Body of pancreas (tissue), 4 donors: ENCODE measurements around the gene ADCK2. TPM values are rescaled to one million over a fixed set of nuclear protein-coding genes. Genes with fewer than 3 reads are reported as not detected.
"Not testable (repeated sequence)": the region's sequence is repeated elsewhere in the genome, so short reads cannot be mapped to it uniquely, and the experiment has no call there.

Source experiments
- ATAC-seq: fragments of 150-250 bp; one replicate; pipeline ENCODE4 v1.9.1; 2016
- DNase-seq, 4 donors: peaks; one replicate each; pipeline ENCODE4 v3.0.0-alpha.2; 2019
- H3K27ac ChIP-seq, 4 donors: fragments of 200-600 bp; sonication (generic); 1 replicate in 3 of 4; 2 replicates in 1 of 4; pipeline versions ENCODE4 v1.5.1 to v1.6.1; 2016 to 2019; ENCODE audit warnings: mild to moderate bottlenecking in 1 of 4, mixed read lengths in 1 of 4, moderate library complexity in 1 of 4
- H3K27me3 ChIP-seq, 2 donors: fragments of 200-600 bp; sonication (generic); one replicate each; pipeline ENCODE4 v1.6.0; 2016; ENCODE audit warnings: mild to moderate bottlenecking in 1 of 2
- H3K36me3 ChIP-seq, 2 donors: fragments of 200-600 bp; sonication (generic); replicated peaks in 1 of 2; 2 replicates each; pipeline ENCODE4 v1.5.1; 2016; ENCODE audit warnings: low read depth in 2 of 2; ENCODE audit not compliant: insufficient read depth in 1 of 2
- H3K4me1 ChIP-seq: fragments of 200-600 bp; sonication (generic); one replicate; pipeline ENCODE4 v1.6.0; 2016
- H3K4me3 ChIP-seq, 2 donors: fragments of 200-600 bp; sonication (generic); 1 replicate in 1 of 2; 2 replicates in 1 of 2; pipeline ENCODE4 v1.5.1; 2016 to 2019
- H3K9me3 ChIP-seq, 3 donors: fragments of 200-600 bp; sonication (generic); 1 replicate in 2 of 3; 2 replicates in 1 of 3; pipeline ENCODE4 v1.5.1; 2016
- POLR2A ChIP-seq, 3 donors: fragments of 450-650 bp; IDR thresholded peaks; one replicate each; pipeline ENCODE4 v1.6.1; 2016; ENCODE audit warnings: antibody characterized with exemption in 3 of 3, mild to moderate bottlenecking in 2 of 3
- WGBS, 2 donors: methylation state at CpG; one replicate each; pipeline ENCODE4 v1.1.5; 2017; 5-methylcytosine and 5-hydroxymethylcytosine counted together
- intact Hi-C: fragments of 100-400 bp; cut with DNase I; formaldehyde crosslinking; loops from one replicate; pipeline ENCODE4 v1.15.1; 2023
- total RNA-seq, 2 donors: library from RNA; depleted of rRNA; stranded (reverse); fragments of >200 nt; gene quantifications; one replicate each; pipeline ENCODE4 v1.1.0, GENCODE V29; 2016
- TF ChIP-seq, protein P1 (sequence below), 7 experiments: fragments of 450-650 bp in 4 of 7; fragments of 200-600 bp in 3 of 7; sonication (generic) in 3 of 7; IDR thresholded peaks; one replicate each; pipeline ENCODE4 v1.5.1; 2016 to 2019; ENCODE audit warnings: antibody characterized with exemption in 7 of 7

The ADCK2 gene
- total RNA-seq, 2 donors from 2014 or later: 16.1 to 21.1 TPM

DNA sequence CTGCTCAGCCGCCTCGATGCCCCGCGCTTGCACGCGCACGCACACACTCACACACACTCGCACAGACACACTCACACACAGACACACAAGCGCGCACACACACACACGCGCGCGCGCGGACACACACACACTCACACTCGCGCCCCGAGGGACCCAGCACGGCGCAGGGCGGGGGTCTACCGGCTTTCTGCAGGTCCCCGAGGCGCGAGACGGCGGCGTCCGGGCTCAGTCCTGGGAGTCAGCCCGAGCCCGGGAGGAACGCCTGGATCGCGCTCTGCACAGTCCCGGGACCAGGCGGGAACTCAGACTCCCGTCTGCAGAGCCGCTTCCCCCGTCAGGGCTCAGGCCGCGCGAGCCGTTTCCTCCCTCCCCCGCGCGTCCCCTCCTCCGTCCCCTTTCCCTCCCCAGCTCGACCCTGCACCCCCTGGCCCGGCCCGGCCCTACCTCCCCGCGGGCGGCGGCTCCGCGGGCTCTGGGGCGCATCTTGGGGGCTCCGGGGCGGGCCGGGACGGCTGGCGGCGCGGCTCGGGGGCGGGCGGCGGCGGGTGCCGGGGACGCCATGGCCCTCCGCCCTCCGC lies 32.6 kb upstream of the ADCK2 start:
- Histone ChIP-seq H3K4me1 (peaks cover 5% of the 10 kb centered on the region), H3K27ac (peak overlapping the region in 1 of 4 donors; percentile 54), H3K36me3 (no peaks in the 10 kb centered on the region), H3K4me3 (no peak overlapping the region), H3K27me3 (no peaks in the 10 kb centered on the region), H3K9me3 (no peaks in the 10 kb centered on the region)
- no peak for TF ChIP-seq POLR2A (IDR thresholded peaks at IDR 0.05)
- TF ChIP-seq, protein P1, sequence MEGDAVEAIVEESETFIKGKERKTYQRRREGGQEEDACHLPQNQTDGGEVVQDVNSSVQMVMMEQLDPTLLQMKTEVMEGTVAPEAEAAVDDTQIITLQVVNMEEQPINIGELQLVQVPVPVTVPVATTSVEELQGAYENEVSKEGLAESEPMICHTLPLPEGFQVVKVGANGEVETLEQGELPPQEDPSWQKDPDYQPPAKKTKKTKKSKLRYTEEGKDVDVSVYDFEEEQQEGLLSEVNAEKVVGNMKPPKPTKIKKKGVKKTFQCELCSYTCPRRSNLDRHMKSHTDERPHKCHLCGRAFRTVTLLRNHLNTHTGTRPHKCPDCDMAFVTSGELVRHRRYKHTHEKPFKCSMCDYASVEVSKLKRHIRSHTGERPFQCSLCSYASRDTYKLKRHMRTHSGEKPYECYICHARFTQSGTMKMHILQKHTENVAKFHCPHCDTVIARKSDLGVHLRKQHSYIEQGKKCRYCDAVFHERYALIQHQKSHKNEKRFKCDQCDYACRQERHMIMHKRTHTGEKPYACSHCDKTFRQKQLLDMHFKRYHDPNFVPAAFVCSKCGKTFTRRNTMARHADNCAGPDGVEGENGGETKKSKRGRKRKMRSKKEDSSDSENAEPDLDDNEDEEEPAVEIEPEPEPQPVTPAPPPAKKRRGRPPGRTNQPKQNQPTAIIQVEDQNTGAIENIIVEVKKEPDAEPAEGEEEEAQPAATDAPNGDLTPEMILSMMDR (IDR thresholded peaks at IDR 0.05): no peak
- intact Hi-C loops: no loop called here
- ATAC-seq: peak; percentile 45
- WGBS, 2 donors: 1% methylated on average over 21 to 46 of the region's 74 CpGs
- peak in 2 of 4 donors; percentile 38 for DNase-seq

DNA sequence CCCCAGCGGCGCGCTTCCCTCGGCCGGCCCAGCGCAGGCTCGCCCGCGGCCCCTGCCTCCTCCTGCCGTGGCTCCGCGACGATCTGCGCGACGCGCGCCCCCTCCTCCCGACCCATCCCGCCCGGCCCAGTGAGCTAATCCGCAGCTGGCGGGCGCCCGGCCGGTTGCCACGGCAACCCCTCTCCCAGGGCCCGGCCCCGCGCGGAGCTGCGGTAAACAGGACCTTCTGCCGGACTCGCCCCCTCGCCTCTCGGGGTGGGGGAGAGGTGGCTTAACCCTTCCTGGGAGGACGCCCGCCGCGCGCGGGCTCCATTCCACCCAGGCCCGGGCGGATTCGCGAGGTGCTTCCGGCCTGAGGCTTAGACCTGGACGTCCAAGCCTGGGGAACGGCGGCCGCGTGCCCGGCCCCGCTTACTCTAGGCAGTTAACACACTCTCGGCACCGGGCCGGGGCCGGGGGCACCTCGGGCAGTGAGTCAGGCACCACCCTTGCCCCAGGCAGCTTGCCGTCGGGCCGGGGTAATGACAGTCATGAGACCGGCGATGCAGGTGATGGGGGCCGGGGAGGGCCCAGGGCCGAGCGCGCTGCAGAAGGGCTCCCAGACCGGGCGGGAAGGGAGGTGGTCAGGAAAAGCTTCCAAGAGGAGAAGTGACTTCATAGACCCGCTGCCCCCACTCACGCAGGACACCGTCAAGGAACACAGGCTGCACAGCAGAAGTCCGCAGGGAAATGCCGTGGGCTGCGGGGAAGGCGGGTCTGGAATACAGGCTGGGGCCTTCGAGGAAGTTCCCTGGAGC lies 31.8 kb upstream of the ADCK2 start, which contains the start of gene DENND2A:
Gene DENND2A (minus strand): TSS at position 87 of the 797 bp plus-strand sequence. CDS start 38,416 bp downstream, outside the sequence.
- Histone ChIP-seq H3K4me3 (no peak within 1 kb of the TSS), H3K27ac (peak within 1 kb of the TSS in 2 of 4 donors; percentile 18 to 54), H3K36me3 (no peaks in the 10 kb centered on the region), H3K9me3 (no peaks in the 10 kb centered on the region), H3K27me3 (no peaks in the 10 kb centered on the region), H3K4me1 (peaks cover 5% of the 10 kb centered on the region)
- intact Hi-C loops: no loop called here
- 28 to 49% methylated on average over 22 to 39 of the region's 78 CpGs for WGBS, 2 donors
- ATAC-seq: peak; percentile 64
- DNase-seq: peak; percentile 47 to 74 (median 62)
- TF ChIP-seq POLR2A (IDR thresholded peaks at IDR 0.05): no peak
- TF ChIP-seq, protein P1 (IDR thresholded peaks at IDR 0.05): no peak

DNA sequence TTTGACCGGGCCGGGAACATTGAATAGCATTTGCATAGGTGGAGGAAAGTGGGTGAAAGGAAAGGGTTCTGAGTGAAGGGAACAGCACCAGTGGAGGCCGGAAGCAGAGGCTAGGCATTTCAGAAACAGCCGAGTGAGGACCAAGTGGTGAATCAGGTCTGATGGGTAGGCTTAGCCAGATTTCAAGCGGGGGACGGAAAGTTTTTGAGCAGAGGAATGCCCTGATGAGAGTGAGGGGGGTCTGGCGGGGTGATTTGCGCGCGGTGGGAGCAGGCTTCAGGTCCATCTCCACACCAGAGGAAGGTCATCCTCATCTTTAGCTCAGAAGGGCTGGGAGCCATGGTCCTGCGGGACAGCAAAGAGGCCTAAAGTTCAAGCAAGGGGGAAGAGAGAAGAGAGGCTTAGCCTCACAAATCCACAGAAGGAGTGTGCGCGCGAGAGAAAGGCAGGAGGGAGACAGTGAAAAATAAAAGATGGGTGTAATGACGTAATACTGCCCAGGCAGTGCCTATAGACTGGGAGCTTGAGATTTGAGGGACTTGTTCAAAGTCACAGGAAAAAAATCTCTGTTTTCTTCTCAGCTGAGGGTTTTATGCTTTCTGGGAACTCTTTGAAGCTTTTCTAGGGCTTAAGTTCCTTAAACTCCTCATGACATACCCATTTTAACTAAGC lies 31.1 kb upstream of the ADCK2 start:
- no peak for ATAC-seq
- Histone ChIP-seq H3K4me1 (peaks cover 5% of the 10 kb centered on the region), H3K4me3 (no peak overlapping the region), H3K27me3 (no peaks in the 10 kb centered on the region), H3K9me3 (no peaks in the 10 kb centered on the region), H3K27ac (no peak overlapping the region), H3K36me3 (no peaks in the 10 kb centered on the region)
- DNase-seq: no peak
- no peak for TF ChIP-seq POLR2A (IDR thresholded peaks at IDR 0.05)
- TF ChIP-seq, protein P1 (IDR thresholded peaks at IDR 0.05): no peak
- 62 to 76% methylated on average over 15 of the region's 15 CpGs for WGBS, 2 donors
- intact Hi-C loops: no loop called here

DNA sequence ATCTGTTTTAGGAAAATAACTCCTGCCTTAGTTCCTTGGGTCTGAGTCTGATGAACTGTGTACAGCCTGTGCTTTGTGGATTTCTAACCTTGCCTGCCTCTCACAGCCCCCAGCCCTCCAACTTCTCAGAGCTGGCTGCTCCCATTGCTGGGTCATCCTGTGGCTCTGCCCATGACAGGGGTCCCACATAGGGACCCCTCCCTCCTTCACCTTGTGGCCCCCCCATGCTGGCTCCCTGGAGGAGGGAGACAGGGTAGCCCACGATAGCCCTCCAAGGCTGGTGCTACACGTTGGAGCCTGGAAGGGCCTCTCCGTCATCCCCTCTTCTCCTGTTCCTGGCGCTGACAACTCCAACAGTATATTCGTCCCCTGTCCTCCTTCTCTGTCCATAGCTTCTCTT lies 29.3 kb upstream of the ADCK2 start:
- no peak overlapping the region for H3K4me3 ChIP-seq
- DNase-seq (no peak), ATAC-seq (no peak)
- no peaks in the 10 kb centered on the region for H3K9me3 ChIP-seq
- no peaks in the 10 kb centered on the region for H3K36me3 ChIP-seq
- H3K27me3 ChIP-seq: no peaks in the 10 kb centered on the region
- WGBS, 2 donors: 73 to 84% methylated on average over 5 of the region's 5 CpGs
- H3K27ac ChIP-seq: no peak overlapping the region
- H3K4me1 ChIP-seq: peaks cover 5% of the 10 kb centered on the region
- TF ChIP-seq, protein P1 (IDR thresholded peaks at IDR 0.05): no peak
- no peak for TF ChIP-seq POLR2A (IDR thresholded peaks at IDR 0.05)
- intact Hi-C loops: no loop called here

DNA sequence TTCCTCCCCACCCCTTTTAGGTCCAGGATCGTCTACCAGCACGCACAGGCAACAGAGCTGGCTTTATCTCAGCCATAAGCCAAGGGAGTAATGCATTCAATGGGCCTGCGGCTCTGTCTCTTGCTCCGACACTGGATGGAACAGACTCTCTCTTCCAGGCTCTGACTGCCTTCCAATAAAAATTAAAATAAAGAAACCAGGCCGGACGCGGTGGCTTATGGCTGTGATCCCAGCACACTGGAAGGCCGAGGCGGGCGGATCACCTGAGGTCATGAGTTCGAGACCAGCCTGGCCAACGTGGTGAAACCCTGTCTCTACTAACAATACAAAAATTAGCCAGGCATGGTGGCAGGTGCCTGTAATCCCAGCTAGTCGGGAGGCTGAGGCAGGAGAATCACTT lies 28.0 kb upstream of the ADCK2 start:
- ATAC-seq, H3K9me3 ChIP-seq, H3K4me3 ChIP-seq, H3K4me1 ChIP-seq, intact Hi-C loops, H3K36me3 ChIP-seq, H3K27ac ChIP-seq, H3K27me3 ChIP-seq, DNase-seq: not testable (repeated sequence)
- WGBS, 2 donors: 76 to 86% methylated on average over 13 of the region's 13 CpGs
